ENCODE data around the gene BRWD1.

- TF ChIP-seq SUZ12 (IDR thresholded peaks at IDR 0.05; ENCODE audit: extremely low read depth, insufficient read depth, insufficient read length) (no peak), YY1 (IDR thresholded peaks at IDR 0.05; ENCODE audit: insufficient read depth, insufficient read length) (no peak), ZNF274 (IDR thresholded peaks at IDR 0.05; ENCODE audit: low read depth, low read length) (no peak)
These were observed 27.3 kb upstream of the BRWD1 start for GRCh38 chr21:39340687-39341086.

Measured in NT2/D1 (cell line).